ENCODE results near the gene MYL9. TPM values are rescaled to one million over a fixed set of nuclear protein-coding genes. Genes with fewer than 3 reads are reported as not detected.

MYL9 gene
- polyA plus RNA-seq, 1 donor from 2014 or later, result not detected

GRCh38 chr20:36493051-36493800, 48.1 kb upstream of the MYL9 start:
- Histone ChIP-seq H3K79me2 (replicated peaks; ENCODE audit: insufficient read depth, low read length) (peaks cover 45% of the 10 kb centered on the region), H2AFZ (ENCODE audit: low read depth, low read length) (no peak overlapping the region), H3F3A (ENCODE audit: insufficient read depth, low read length, poor library complexity, severe bottlenecking) (no peaks in the 10 kb centered on the region), H3K9ac (ENCODE audit: low read length) (no peak overlapping the region), H3K4me2 (ENCODE audit: low read length) (no peak overlapping the region), H4K20me1 (ENCODE audit: insufficient read depth) (peaks cover 28% of the 10 kb centered on the region), H3K36me3 (ENCODE audit: insufficient read depth, low read length) (no peaks in the 10 kb centered on the region), H3K9me2 (ENCODE audit: insufficient read depth, low read length) (no peaks in the 10 kb centered on the region), H3K27me3 (ENCODE audit: insufficient read depth, low read depth, low read length) (no peaks in the 10 kb centered on the region), H3K9me3 (ENCODE audit: low read length) (no peaks in the 10 kb centered on the region), H3K4me3 (ENCODE audit: low read length) (no peak overlapping the region), H3K27ac (ENCODE audit: low read length) (no peak overlapping the region)
- TF ChIP-seq CTCF (IDR thresholded peaks at IDR 0.05; ENCODE audit: poor library complexity, severe bottlenecking) (no peak), EP300 (conservative IDR thresholded peaks at IDR 0.05; ENCODE audit: poor library complexity, severe bottlenecking) (no peak), RAD21 (conservative IDR thresholded peaks at IDR 0.05) (no peak), EZH2 (IDR thresholded peaks at IDR 0.05; ENCODE audit: borderline replicate concordance, insufficient read depth, low read length, poor library complexity, severe bottlenecking) (no peak), REST (IDR thresholded peaks at IDR 0.05; ENCODE audit: borderline replicate concordance) (no peak), MXI1 (conservative IDR thresholded peaks at IDR 0.05; ENCODE audit: poor library complexity, severe bottlenecking) (no peak), POLR2AphosphoS5 (IDR thresholded peaks at IDR 0.05) (no peak), TAF1 (IDR thresholded peaks at IDR 0.05; ENCODE audit: low read depth) (no peak), SMC3 (conservative IDR thresholded peaks at IDR 0.05; ENCODE audit: poor library complexity) (no peak)

- Histone ChIP-seq H3K36me3 (ENCODE audit: insufficient read depth, low read length) (no peaks in the 10 kb centered on the region), H3F3A (ENCODE audit: insufficient read depth, low read length, poor library complexity, severe bottlenecking) (no peaks in the 10 kb centered on the region), H3K9me2 (ENCODE audit: insufficient read depth, low read length) (no peaks in the 10 kb centered on the region), H3K27ac (ENCODE audit: low read length) (no peak overlapping the region), H3K27me3 (ENCODE audit: insufficient read depth, low read depth, low read length) (no peaks in the 10 kb centered on the region), H3K9me3 (ENCODE audit: low read length) (no peaks in the 10 kb centered on the region), H3K4me2 (ENCODE audit: low read length) (no peak overlapping the region), H3K4me3 (ENCODE audit: low read length) (no peak overlapping the region), H3K9ac (ENCODE audit: low read length) (no peak overlapping the region), H2AFZ (ENCODE audit: low read depth, low read length) (no peak overlapping the region), H3K79me2 (replicated peaks; ENCODE audit: insufficient read depth, low read length) (peaks cover 43% of the 10 kb centered on the region), H4K20me1 (ENCODE audit: insufficient read depth) (peaks cover 27% of the 10 kb centered on the region)
- TF ChIP-seq POLR2AphosphoS5 (IDR thresholded peaks at IDR 0.05) (no peak), EP300 (conservative IDR thresholded peaks at IDR 0.05; ENCODE audit: poor library complexity, severe bottlenecking) (no peak), REST (IDR thresholded peaks at IDR 0.05; ENCODE audit: borderline replicate concordance) (no peak), CTCF (IDR thresholded peaks at IDR 0.05; ENCODE audit: poor library complexity, severe bottlenecking) (no peak), SMC3 (conservative IDR thresholded peaks at IDR 0.05; ENCODE audit: poor library complexity) (no peak), MXI1 (conservative IDR thresholded peaks at IDR 0.05; ENCODE audit: poor library complexity, severe bottlenecking) (no peak), RAD21 (conservative IDR thresholded peaks at IDR 0.05) (no peak), EZH2 (IDR thresholded peaks at IDR 0.05; ENCODE audit: borderline replicate concordance, insufficient read depth, low read length, poor library complexity, severe bottlenecking) (no peak), TAF1 (IDR thresholded peaks at IDR 0.05; ENCODE audit: low read depth) (no peak)
These were observed 47.6 kb upstream of the MYL9 start for GRCh38 chr20:36493801-36494114.
